Tibial nerve (tissue), 4 donors: ENCODE results near the gene DTWD1. TPM values are rescaled to one million over a fixed set of nuclear protein-coding genes. Genes with fewer than 3 reads are reported as not detected.
"Not testable (repeated sequence)": the region's sequence is repeated elsewhere in the genome, so short reads cannot be mapped to it uniquely, and the experiment has no call there.

ENCODE experiments used
- DNase-seq, 2 donors: peaks; one replicate each; pipeline ENCODE4 v3.0.0-alpha.2; 2019; ENCODE audit warnings: low spot score in 2 of 2
- H3K27ac ChIP-seq, 4 donors: fragments of 200-600 bp; sonication (generic) in 3 of 4; one replicate each; pipeline ENCODE4 v1.5.1; 2017 to 2019; ENCODE audit warnings: mild to moderate bottlenecking in 1 of 4
- H3K27me3 ChIP-seq, 2 donors: fragments of 200-600 bp; sonication (generic) in 1 of 2; one replicate each; pipeline versions ENCODE4 v1.5.1 to v1.6.0; 2017 to 2019
- H3K36me3 ChIP-seq, 3 donors: fragments of 200-600 bp; sonication (generic); one replicate each; pipeline ENCODE4 v1.5.1; 2018 to 2019
- H3K4me1 ChIP-seq, 4 donors: fragments of 200-600 bp; sonication (generic) in 3 of 4; one replicate each; pipeline ENCODE4 v1.5.1; 2017 to 2019
- H3K4me3 ChIP-seq, 4 donors: fragments of 200-600 bp; sonication (generic) in 3 of 4; one replicate each; pipeline ENCODE4 v1.5.1; 2017 to 2019; ENCODE audit warnings: mild to moderate bottlenecking in 1 of 4, moderate library complexity in 1 of 4
- H3K9me3 ChIP-seq, 4 donors: fragments of 200-600 bp; sonication (generic) in 3 of 4; one replicate each; pipeline ENCODE4 v1.5.1; 2017 to 2019
- CTCF ChIP-seq, 5 experiments: fragments of 200-600 bp in 3 of 5; fragments of 450-650 bp in 2 of 5; sonication (generic) in 3 of 5; IDR thresholded peaks; one replicate each; pipeline ENCODE4 v1.5.1; 2016 to 2019; ENCODE audit warnings: antibody characterized with exemption in 5 of 5, mild to moderate bottlenecking in 3 of 5, moderate library complexity in 2 of 5
- EP300 ChIP-seq, 2 donors: sonication (generic); formaldehyde crosslinking; IDR thresholded peaks; one replicate each; pipeline ENCODE4 v1.6.1; 2017; ENCODE audit warnings: antibody characterized with exemption in 2 of 2, mild to moderate bottlenecking in 1 of 2
- POLR2A ChIP-seq, 2 donors: fragments of 450-650 bp; IDR thresholded peaks; one replicate each; pipeline ENCODE4 v1.6.1; 2017; ENCODE audit warnings: antibody characterized with exemption in 2 of 2, mild to moderate bottlenecking in 2 of 2, moderate library complexity in 2 of 2
- WGBS, 2 donors: methylation state at CpG; one replicate each; pipeline ENCODE4 v1.1.5; 2018; 5-methylcytosine and 5-hydroxymethylcytosine counted together
- total RNA-seq, 4 donors: library from RNA; depleted of rRNA; stranded (reverse); fragments of >200 nt; gene quantifications; one replicate each; pipeline ENCODE4 v1.1.0, GENCODE V29; 2016

DTWD1 gene
- total RNA-seq, 4 donors from 2014 or later: 16.1 to 42.9 (median 18.3) TPM

- peaks cover 0 to 25% (median 0%) of the 10 kb centered on the region in 3 donors for H3K36me3 ChIP-seq
- 90 to 96% methylated on average over 2 of the region's 2 CpGs for WGBS, 2 donors
- no peak for DNase-seq
- peaks cover 0 to 44% (median under 1%) of the 10 kb centered on the region in 4 donors for H3K9me3 ChIP-seq
- H3K27ac ChIP-seq: no peak overlapping the region
- TF ChIP-seq POLR2A (IDR thresholded peaks at IDR 0.05) (no peak), CTCF (IDR thresholded peaks at IDR 0.05) (no peak), EP300 (IDR thresholded peaks at IDR 0.05) (no peak)
- no peaks in the 10 kb centered on the region for H3K27me3 ChIP-seq
- H3K4me1 ChIP-seq: no peaks in the 10 kb centered on the region
- no peak overlapping the region for H3K4me3 ChIP-seq
Measured at GRCh38 chr15:49605588-49605987, 15.3 kb upstream of the DTWD1 start.

GRCh38 chr15:49606594-49606993, 14.3 kb upstream of the DTWD1 start:
- Histone ChIP-seq H3K36me3 (peaks cover 0 to 17% (median 0%) of the 10 kb centered on the region in 3 donors), H3K27ac (no peak overlapping the region), H3K9me3 (peaks cover 0 to 34% (median 0%) of the 10 kb centered on the region in 4 donors), H3K4me1 (no peaks in the 10 kb centered on the region), H3K27me3 (no peaks in the 10 kb centered on the region), H3K4me3 (no peak overlapping the region)
- no peak for TF ChIP-seq POLR2A (IDR thresholded peaks at IDR 0.05)
- no peak for TF ChIP-seq CTCF (IDR thresholded peaks at IDR 0.05)
- no peak for TF ChIP-seq EP300 (IDR thresholded peaks at IDR 0.05)
- no peak for DNase-seq

- WGBS, 2 donors: 75 to 78% methylated on average over 2 of the region's 2 CpGs
- H3K27me3 ChIP-seq: no peaks in the 10 kb centered on the region
- H3K4me3 ChIP-seq: no peak overlapping the region
- no peak overlapping the region for H3K27ac ChIP-seq
- peaks cover 0 to 6% (median 0%) of the 10 kb centered on the region in 4 donors for H3K9me3 ChIP-seq
- TF ChIP-seq EP300 (IDR thresholded peaks at IDR 0.05) (no peak), CTCF (IDR thresholded peaks at IDR 0.05) (no peak), POLR2A (IDR thresholded peaks at IDR 0.05) (no peak)
- H3K4me1 ChIP-seq: no peaks in the 10 kb centered on the region
- H3K36me3 ChIP-seq: peaks cover 0 to 36% (median 0%) of the 10 kb centered on the region in 3 donors
- DNase-seq: no peak
Measured at GRCh38 chr15:49610157-49610918, 10.5 kb upstream of the DTWD1 start.

GRCh38 chr15:49612240-49612639, 8.6 kb upstream of the DTWD1 start:
- H3K9me3 ChIP-seq, H3K4me3 ChIP-seq, H3K27me3 ChIP-seq, DNase-seq, H3K27ac ChIP-seq, H3K4me1 ChIP-seq: not testable (repeated sequence)
- 98% methylated on average over 3 of the region's 3 CpGs for WGBS, 2 donors
- peaks cover 0 to 30% (median 0%) of the 10 kb centered on the region in 3 donors for H3K36me3 ChIP-seq

GRCh38 chr15:49619226-49619625, 1.6 kb upstream of the DTWD1 start:
- Histone ChIP-seq H3K4me3 (no peak overlapping the region), H3K27me3 (no peaks in the 10 kb centered on the region), H3K36me3 (peaks cover 0 to 17% (median 0%) of the 10 kb centered on the region in 3 donors), H3K4me1 (peaks cover 0 to 40% (median 13%) of the 10 kb centered on the region in 4 donors), H3K9me3 (peaks cover 0 to 5% (median 0%) of the 10 kb centered on the region in 4 donors), H3K27ac (peak overlapping the region; percentile 37 to 95 (median 92))
- no peak for DNase-seq
- TF ChIP-seq EP300 (IDR thresholded peaks at IDR 0.05): no peak
- WGBS, 2 donors: 54 to 69% methylated on average over 3 of the region's 3 CpGs

- Histone ChIP-seq H3K27ac (peak overlapping the region; percentile 89 to 95 (median 92)), H3K9me3 (peaks cover 0 to 7% (median 0%) of the 10 kb centered on the region in 4 donors), H3K4me3 (peak overlapping the region; percentile 54 to 83 (median 70)), H3K4me1 (peaks cover 0 to 40% (median 13%) of the 10 kb centered on the region in 4 donors), H3K36me3 (peaks cover 0 to 15% (median 0%) of the 10 kb centered on the region in 3 donors), H3K27me3 (no peaks in the 10 kb centered on the region)
- DNase-seq: no peak
- no peak for TF ChIP-seq EP300 (IDR thresholded peaks at IDR 0.05)
- TF ChIP-seq CTCF (IDR thresholded peaks at IDR 0.05): peak in 2 of 5 experiments; percentile 21 to 43
- 1 to 2% methylated on average over 6 of the region's 6 CpGs for WGBS, 2 donors
Measured at GRCh38 chr15:49620199-49620598, 649 bp upstream of the DTWD1 start.
